GM18867 (cell line): ENCODE data around the gene CIT.
"Not testable (repeated sequence)": the region's sequence is repeated elsewhere in the genome, so short reads cannot be mapped to it uniquely, and the experiment has no call there.

ENCODE experiments used
- ATAC-seq: cut with Tn5 transposase; IDR thresholded peaks from one replicate; pipeline ENCODE4 v1.9.1; 2021; ENCODE audit warnings: mild to moderate bottlenecking, moderate library complexity; ENCODE audit not compliant: unreplicated experiment

The CIT gene, protein sequence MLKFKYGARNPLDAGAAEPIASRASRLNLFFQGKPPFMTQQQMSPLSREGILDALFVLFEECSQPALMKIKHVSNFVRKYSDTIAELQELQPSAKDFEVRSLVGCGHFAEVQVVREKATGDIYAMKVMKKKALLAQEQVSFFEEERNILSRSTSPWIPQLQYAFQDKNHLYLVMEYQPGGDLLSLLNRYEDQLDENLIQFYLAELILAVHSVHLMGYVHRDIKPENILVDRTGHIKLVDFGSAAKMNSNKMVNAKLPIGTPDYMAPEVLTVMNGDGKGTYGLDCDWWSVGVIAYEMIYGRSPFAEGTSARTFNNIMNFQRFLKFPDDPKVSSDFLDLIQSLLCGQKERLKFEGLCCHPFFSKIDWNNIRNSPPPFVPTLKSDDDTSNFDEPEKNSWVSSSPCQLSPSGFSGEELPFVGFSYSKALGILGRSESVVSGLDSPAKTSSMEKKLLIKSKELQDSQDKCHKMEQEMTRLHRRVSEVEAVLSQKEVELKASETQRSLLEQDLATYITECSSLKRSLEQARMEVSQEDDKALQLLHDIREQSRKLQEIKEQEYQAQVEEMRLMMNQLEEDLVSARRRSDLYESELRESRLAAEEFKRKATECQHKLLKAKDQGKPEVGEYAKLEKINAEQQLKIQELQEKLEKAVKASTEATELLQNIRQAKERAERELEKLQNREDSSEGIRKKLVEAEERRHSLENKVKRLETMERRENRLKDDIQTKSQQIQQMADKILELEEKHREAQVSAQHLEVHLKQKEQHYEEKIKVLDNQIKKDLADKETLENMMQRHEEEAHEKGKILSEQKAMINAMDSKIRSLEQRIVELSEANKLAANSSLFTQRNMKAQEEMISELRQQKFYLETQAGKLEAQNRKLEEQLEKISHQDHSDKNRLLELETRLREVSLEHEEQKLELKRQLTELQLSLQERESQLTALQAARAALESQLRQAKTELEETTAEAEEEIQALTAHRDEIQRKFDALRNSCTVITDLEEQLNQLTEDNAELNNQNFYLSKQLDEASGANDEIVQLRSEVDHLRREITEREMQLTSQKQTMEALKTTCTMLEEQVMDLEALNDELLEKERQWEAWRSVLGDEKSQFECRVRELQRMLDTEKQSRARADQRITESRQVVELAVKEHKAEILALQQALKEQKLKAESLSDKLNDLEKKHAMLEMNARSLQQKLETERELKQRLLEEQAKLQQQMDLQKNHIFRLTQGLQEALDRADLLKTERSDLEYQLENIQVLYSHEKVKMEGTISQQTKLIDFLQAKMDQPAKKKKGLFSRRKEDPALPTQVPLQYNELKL (N-terminal part only)

DNA sequence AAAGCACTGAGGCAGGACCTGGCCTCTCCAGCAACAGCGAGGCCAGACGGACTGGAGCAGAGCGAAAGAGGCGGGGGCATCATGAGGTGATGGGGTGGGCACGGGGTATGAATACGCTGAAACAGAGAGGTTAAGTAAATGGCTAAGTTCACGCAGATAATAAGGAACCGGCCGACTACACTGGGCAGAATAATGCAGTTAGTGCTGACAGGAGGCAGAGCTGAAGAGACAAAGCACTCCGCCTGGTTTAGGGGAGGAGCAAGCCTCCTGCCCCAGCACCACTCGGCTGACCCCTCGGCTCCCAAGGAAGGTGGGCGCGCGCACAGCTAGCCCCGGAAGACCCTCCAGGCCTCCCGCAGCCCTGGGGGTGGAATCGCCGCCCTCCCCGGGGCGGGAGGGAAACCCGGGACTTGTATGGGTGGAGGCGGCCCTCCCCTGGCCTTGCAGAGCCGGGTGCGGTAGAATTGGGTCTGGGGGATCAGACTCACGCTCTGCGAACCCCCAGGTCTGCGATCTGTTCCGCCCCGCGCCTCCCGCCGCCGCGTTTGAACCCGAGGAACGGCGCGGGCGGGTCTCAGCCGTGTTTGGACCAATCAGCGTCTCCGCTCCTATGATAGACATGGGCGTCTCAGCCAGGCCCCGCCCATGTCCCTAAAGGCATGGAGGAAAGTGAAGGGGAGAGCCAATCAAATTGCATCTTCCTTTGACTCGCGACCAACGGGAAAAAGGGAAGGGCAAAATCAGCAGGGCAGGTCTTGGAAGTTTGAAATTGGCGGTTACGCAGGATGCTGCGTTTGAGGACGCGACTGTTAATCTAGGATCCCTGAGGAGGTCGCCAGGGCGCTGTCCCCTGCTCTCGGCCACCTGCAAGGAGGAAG, at the start of gene CIT:
Gene CIT (minus strand): TSS at position 560 of the 878 bp plus-strand sequence. CDS start 1,152 bp downstream, outside the sequence.
- peak; percentile 99 for ATAC-seq

DNA sequence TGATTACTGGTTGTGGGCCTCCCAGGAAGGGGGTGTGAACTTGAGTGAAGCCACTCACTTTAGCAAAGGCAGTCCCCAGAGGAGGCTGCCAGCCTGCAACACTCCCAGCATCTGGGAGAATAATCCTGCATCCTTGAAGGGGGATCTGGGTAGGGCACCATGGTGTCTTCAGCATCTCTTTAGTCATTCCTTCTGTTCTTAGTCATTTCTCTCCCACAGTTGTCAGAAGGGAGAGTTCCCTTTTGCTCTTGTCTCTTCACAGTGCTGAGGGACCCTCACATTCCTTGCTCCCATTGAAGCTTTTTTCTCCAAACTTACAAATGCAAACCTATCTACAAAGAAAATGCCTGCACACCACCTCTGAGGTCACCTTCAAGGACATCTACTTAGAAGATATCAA, 48.1 kb upstream of the CIT start:
- ATAC-seq, result no peak

GRCh38 chr12:119920064-119920463, 42.9 kb upstream of the CIT start:
- no peak for ATAC-seq

DNA sequence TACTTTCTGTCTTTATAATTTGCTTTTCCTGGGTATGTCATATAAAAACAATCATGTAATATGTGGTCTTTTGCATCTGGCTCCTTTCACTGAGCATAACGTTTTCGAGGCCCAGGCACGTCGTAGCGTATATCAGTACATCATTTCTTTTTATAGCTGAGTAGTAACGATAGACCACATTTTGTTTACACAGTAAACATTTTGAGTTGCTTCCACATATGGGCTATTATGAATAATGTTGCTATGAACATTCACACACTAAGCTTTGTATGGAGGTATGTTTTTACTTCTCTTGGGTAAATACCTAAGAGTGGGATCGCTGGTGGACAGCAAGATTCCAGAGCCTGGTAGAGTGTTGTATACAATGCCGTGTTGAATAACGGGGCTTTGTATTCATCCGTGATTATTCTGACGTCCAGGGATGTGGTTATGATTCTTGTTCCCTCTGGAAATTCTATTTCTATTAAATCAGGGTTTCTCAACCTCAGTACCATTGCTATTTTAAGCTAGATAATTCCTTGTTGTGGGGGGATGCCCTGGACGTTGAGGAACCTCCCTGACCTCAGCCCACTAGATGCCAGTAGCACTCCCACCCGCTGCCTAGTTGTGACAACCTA, 38.9 kb upstream of the CIT start:
- no peak for ATAC-seq

DNA sequence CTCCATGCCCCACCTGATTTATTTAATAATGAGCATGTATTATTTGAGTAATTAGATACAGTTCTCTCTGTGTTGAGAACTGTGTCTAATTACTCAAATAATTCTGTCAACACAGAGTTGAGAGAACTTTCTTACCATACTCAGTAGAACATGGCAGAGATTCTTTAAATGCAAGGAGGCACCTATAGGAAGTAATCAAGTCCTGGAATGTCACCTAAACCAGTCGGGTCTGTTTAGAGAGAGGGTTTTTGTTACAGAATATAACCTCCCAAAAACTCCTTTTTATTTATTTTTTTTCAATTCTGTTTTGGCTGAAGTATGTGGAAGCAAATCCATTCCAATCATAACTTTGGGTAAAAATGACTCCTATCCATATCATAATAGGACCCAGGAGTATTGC, 37.5 kb upstream of the CIT start:
- no peak for ATAC-seq

- ATAC-seq, result no peak
Observed at GRCh38 chr12:119913536-119914330, 36.6 kb upstream of the CIT start.

- ATAC-seq, result no peak
Observed at GRCh38 chr12:119911182-119911581, 34.1 kb upstream of the CIT start.

DNA sequence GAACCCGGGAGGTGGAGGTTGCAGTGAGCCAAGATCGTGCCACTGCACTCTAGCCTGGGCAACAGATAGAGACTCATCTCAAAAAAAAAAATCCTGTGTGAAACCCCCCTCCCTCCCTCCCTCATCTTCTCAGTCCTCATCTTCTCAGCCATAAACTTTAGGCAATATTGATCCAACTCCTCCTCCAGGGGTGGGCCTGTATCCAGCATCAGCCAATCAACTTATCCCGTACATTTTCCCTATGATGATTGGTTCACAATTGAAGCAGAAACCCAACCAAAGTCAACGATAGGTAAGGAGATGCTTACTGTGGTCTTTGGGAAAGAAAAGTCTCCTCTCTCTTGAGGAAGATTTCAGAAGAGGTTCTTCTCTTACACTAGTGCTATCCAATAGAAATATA, 33.5 kb upstream of the CIT start:
- ATAC-seq, result no peak

DNA sequence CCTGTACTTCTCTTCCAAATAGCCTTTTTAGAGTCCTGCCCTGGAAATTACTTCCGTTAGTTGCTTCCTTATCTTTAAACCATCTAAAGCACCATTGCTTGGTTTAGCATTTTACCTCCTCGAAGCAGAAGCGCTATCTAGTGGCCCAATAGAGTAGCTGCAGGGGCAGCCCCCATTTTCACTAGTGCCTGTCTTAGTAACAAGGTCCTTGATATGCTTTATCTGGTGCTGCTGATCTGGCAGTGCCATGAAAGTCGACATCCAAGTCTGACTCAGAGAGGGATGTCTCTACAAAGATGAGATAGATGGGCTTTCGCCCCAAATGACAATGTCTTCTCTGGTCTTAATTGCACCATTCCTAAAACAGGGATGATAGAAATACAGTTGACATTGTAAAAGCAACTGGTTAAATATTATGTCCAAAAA, 25.0 kb upstream of the CIT start:
- peak; percentile 79 for ATAC-seq

DNA sequence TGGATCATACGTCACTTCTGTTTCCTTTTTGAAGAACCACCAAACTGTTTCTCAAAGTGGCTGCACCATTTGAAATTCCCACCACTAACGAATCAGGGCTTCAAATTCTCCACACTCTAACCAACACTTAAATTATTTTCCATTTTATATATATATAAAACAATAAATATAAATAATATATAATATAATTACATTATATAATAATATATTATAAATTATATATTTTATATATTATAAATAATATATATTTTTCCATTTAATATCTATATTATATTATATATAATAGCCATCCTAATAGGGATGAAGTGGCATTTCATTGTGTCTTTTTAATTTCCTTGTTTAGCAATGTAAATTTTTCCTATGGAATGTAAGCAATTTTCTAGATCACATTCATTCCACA, 24.6 kb upstream of the CIT start:
- ATAC-seq, result no peak

- no peak for ATAC-seq
Observed at GRCh38 chr12:119894916-119895315, 17.8 kb upstream of the CIT start.

DNA sequence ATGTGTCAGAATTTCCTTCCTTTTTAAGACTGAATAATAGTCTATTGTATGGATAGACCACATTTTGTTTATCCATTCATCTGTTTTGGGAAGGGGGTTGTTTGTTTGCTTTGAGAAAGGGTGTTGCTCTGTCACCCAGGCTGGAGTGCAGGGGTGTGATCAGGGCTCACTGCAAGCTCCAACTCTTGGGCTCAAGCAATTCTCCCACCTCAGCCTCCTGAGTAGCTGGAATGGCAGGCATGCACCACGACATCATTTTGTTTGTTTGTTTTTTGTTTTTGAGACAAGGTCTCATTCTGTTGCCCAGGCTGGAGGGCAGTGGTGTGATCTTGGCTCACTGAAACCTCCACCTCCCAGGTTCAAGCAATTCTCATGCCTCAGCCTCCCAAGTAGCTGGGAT, 15.5 kb upstream of the CIT start:
- ATAC-seq, result not testable (repeated sequence)

DNA sequence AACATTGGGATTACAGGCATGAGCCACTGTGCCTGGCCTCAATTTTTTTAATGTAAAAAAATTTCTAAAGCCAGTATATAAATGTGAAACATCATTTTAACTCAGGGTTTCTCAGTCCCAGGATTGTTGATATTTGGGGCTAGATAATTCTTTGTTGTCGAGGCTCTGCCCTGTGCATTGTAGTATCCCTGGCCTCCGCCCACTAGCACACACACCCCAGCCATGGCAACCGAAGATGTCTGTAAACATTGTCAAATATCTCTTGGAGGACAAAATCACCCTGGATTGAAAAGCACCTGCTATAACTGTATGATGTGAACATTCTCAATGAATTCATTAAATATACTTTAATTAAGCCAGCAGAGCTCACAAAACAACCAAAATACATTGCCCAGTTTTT, 8.4 kb upstream of the CIT start:
- ATAC-seq, result no peak

DNA sequence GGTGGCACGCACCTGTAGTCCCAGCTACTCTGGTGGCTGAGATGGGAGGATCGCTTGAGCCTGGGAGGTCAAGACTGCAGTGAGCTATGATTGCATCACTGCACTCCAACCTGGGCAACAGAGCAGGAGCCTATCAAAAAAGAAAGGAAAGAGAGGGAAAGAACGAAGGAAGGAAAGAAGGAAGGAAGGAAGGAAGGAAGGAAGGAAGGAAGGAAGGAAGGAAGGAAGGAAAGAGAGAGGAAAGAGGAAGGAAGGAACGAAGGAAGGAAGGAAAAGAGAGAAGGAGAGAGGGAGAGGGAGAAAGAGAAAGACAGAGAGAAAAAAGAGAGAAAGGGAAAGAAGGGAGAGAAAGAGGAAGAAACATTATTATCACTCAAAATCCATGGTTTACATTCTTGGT, 6.7 kb upstream of the CIT start:
- ATAC-seq, result not testable (repeated sequence)

GRCh38 chr12:119883237-119883636, 6.1 kb upstream of the CIT start:
- ATAC-seq, result no peak

GRCh38 chr12:119877639-119877948, 474 bp upstream of the CIT start:
- no peak for ATAC-seq

GRCh38 chr12:119870457-119870856, 6.7 kb downstream of the CIT start:
- ATAC-seq, result no peak

GRCh38 chr12:119869720-119870119, 7.4 kb downstream of the CIT start:
- no peak for ATAC-seq

DNA sequence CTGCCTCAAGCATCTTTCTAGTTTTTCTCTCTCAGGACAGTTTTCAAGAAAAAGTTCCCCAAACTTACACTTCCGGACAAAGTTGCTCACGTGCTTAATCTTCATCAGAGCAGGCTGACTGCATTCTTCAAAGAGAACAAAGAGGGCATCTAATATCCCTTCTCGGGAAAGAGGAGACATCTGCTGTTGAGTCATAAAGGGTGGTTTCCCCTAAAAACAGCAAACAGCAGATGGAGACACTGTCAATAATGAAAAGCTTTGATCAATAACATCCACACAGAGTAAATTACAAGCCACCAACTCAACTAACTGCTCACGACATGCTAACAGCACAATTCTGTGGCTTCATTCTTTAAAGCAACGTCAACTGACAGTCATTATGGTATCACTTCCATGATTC, 8.1 kb downstream of the CIT start:
- ATAC-seq, result no peak
